Muscle layer of duodenum (tissue), 2 donors: ENCODE measurements around the gene ACOXL.
"Not testable (repeated sequence)": the region's sequence is repeated elsewhere in the genome, so short reads cannot be mapped to it uniquely, and the experiment has no call there.

Experiments used
- H3K27ac ChIP-seq: one replicate; pipeline ENCODE4 v1.7.0; 2013; ENCODE audit warnings: mild to moderate bottlenecking, low read length
- H3K27me3 ChIP-seq: one replicate; pipeline ENCODE4 v1.7.0; 2013; ENCODE audit warnings: low read depth, mild to moderate bottlenecking, control low read depth, low read length
- H3K36me3 ChIP-seq, 2 donors: one replicate each; pipeline ENCODE4 v1.7.0; 2013; ENCODE audit warnings: low read length in 2 of 2, control low read depth in 1 of 2, mild to moderate bottlenecking in 1 of 2; ENCODE audit not compliant: insufficient read depth in 2 of 2, control insufficient read depth in 1 of 2
- H3K4me1 ChIP-seq, 2 donors: one replicate each; pipeline ENCODE4 v1.7.0; 2013; ENCODE audit warnings: low read length in 2 of 2, mild to moderate bottlenecking in 2 of 2, control low read depth in 1 of 2, moderate library complexity in 1 of 2; ENCODE audit not compliant: insufficient read depth in 2 of 2, control insufficient read depth in 1 of 2
- H3K4me3 ChIP-seq, 2 donors: one replicate each; pipeline ENCODE4 v1.7.0; 2013; ENCODE audit warnings: low read length in 2 of 2, low read depth in 1 of 2, mild to moderate bottlenecking in 1 of 2
- H3K9me3 ChIP-seq, 2 donors: one replicate each; pipeline ENCODE4 v1.7.0; 2013; ENCODE audit warnings: low read length in 2 of 2, control low read depth in 1 of 2, mild to moderate bottlenecking in 1 of 2; ENCODE audit not compliant: control insufficient read depth in 1 of 2
- donor health status: healthy.

Gene ACOXL

GRCh38 chr2:111071600-111072171 is 339.3 kb downstream of the ACOXL start:
- Histone ChIP-seq H3K27me3 (no peaks in the 10 kb centered on the region), H3K36me3 (no peaks in the 10 kb centered on the region), H3K4me1 (peaks cover 6% of the 10 kb centered on the region in 2 donors), H3K9me3 (peaks cover 0 to 4% of the 10 kb centered on the region in 2 donors), H3K4me3 (no peak overlapping the region), H3K27ac (no peak overlapping the region)

- Histone ChIP-seq H3K27me3 (no peaks in the 10 kb centered on the region), H3K9me3 (peaks cover 0 to 4% of the 10 kb centered on the region in 2 donors), H3K27ac (no peak overlapping the region), H3K4me1 (peaks cover 6% of the 10 kb centered on the region in 2 donors), H3K4me3 (no peak overlapping the region), H3K36me3 (no peaks in the 10 kb centered on the region)
These were observed 340.0 kb downstream of the ACOXL start for GRCh38 chr2:111072220-111072871.

GRCh38 chr2:111082659-111083058 is 350.3 kb downstream of the ACOXL start:
- not testable (repeated sequence) for H3K4me3 ChIP-seq, H3K9me3 ChIP-seq

GRCh38 chr2:111091811-111092211 is 359.4 kb downstream of the ACOXL start:
- no peak overlapping the region for H3K27ac ChIP-seq
- no peaks in the 10 kb centered on the region for H3K36me3 ChIP-seq
- no peaks in the 10 kb centered on the region for H3K4me1 ChIP-seq
- H3K27me3 ChIP-seq: no peaks in the 10 kb centered on the region
- H3K4me3 ChIP-seq: no peak overlapping the region
- no peaks in the 10 kb centered on the region for H3K9me3 ChIP-seq

More at GRCh38 chr2:111082659-111083058, 350.3 kb downstream of the ACOXL start:
- not testable (repeated sequence) for H3K27ac ChIP-seq, H3K4me1 ChIP-seq, H3K27me3 ChIP-seq, H3K36me3 ChIP-seq

GRCh38 chr2:111094691-111095090 is 362.3 kb downstream of the ACOXL start:
- Histone ChIP-seq H3K36me3 (no peaks in the 10 kb centered on the region), H3K27ac (no peak overlapping the region), H3K4me1 (no peaks in the 10 kb centered on the region), H3K27me3 (no peaks in the 10 kb centered on the region), H3K4me3 (no peak overlapping the region), H3K9me3 (no peaks in the 10 kb centered on the region)

- Histone ChIP-seq H3K9me3 (no peaks in the 10 kb centered on the region), H3K27me3 (no peaks in the 10 kb centered on the region), H3K36me3 (no peaks in the 10 kb centered on the region), H3K4me3 (no peak overlapping the region), H3K4me1 (no peaks in the 10 kb centered on the region), H3K27ac (no peak overlapping the region)
These were observed 363.1 kb downstream of the ACOXL start for GRCh38 chr2:111095434-111095833.

- Histone ChIP-seq H3K4me1 (no peaks in the 10 kb centered on the region), H3K36me3 (no peaks in the 10 kb centered on the region), H3K27ac (no peak overlapping the region), H3K4me3 (no peak overlapping the region), H3K27me3 (no peaks in the 10 kb centered on the region), H3K9me3 (no peaks in the 10 kb centered on the region)
These were observed 367.0 kb downstream of the ACOXL start for GRCh38 chr2:111099402-111099801.

GRCh38 chr2:111100087-111100764 is 367.9 kb downstream of the ACOXL start:
- no peaks in the 10 kb centered on the region for H3K9me3 ChIP-seq
- no peaks in the 10 kb centered on the region for H3K27me3 ChIP-seq
- no peaks in the 10 kb centered on the region for H3K36me3 ChIP-seq
- no peaks in the 10 kb centered on the region for H3K4me1 ChIP-seq
- H3K27ac ChIP-seq: no peak overlapping the region
- no peak overlapping the region for H3K4me3 ChIP-seq

- no peaks in the 10 kb centered on the region for H3K4me1 ChIP-seq
- H3K4me3 ChIP-seq: no peak overlapping the region
- H3K9me3 ChIP-seq: no peaks in the 10 kb centered on the region
- no peak overlapping the region for H3K27ac ChIP-seq
- no peaks in the 10 kb centered on the region for H3K27me3 ChIP-seq
- H3K36me3 ChIP-seq: no peaks in the 10 kb centered on the region
These were observed 368.4 kb downstream of the ACOXL start for GRCh38 chr2:111100765-111101162.

- Histone ChIP-seq H3K36me3 (no peaks in the 10 kb centered on the region), H3K4me3 (no peak overlapping the region), H3K27me3 (no peaks in the 10 kb centered on the region), H3K9me3 (no peaks in the 10 kb centered on the region), H3K4me1 (no peaks in the 10 kb centered on the region), H3K27ac (no peak overlapping the region)
These were observed 369.2 kb downstream of the ACOXL start for GRCh38 chr2:111101592-111101991.

- Histone ChIP-seq H3K9me3 (no peaks in the 10 kb centered on the region), H3K4me1 (no peaks in the 10 kb centered on the region), H3K36me3 (no peaks in the 10 kb centered on the region), H3K27me3 (no peaks in the 10 kb centered on the region), H3K4me3 (no peak overlapping the region), H3K27ac (no peak overlapping the region)
These were observed 369.8 kb downstream of the ACOXL start for GRCh38 chr2:111102216-111102615.
